K562 (cell line): ENCODE data around the gene USP44. TPM values are rescaled to one million over a fixed set of nuclear protein-coding genes. Genes with fewer than 3 reads are reported as not detected.
A peak's percentile ranks its signal among the peaks of the same experiment; 100 is the strongest.

Experiments used
- CBX1 ChIP-seq: sonication (generic); IDR thresholded peaks from 2 replicates; pipeline ENCODE4 v1.6.1; 2016; ENCODE audit warnings: antibody characterized with exemption, low read depth, mild to moderate bottlenecking
- CCNT2 ChIP-seq: IDR thresholded peaks from 2 replicates; pipeline ENCODE4 v1.6.1; 2011; ENCODE audit warnings: borderline replicate concordance, low read depth, mild to moderate bottlenecking, moderate library complexity, mixed read lengths, low read length; ENCODE audit not compliant: insufficient read length; ENCODE audit errors: extremely low read depth
- CREB3L1 ChIP-seq: fragments of 450-650 bp; IDR thresholded peaks from 2 replicates; pipeline ENCODE4 v1.6.1; 2014; ENCODE audit warnings: low read depth, mild to moderate bottlenecking, moderate library complexity, borderline replicate concordance
- DACH1 ChIP-seq: fragments of 450-650 bp; IDR thresholded peaks from 2 replicates; pipeline ENCODE4 v1.6.1; 2018; ENCODE audit not compliant: partially characterized antibody
- E2F5 ChIP-seq: sonication (generic); formaldehyde crosslinking; IDR thresholded peaks from 2 replicates; pipeline ENCODE4 v1.8.0; 2022; ENCODE audit warnings: mild to moderate bottlenecking, missing genetic modification reagents
- FOSL1 ChIP-seq: fragments of 200-800 bp; sonication (Bioruptor generic); conservative IDR thresholded peaks from 2 replicates; pipeline ENCODE4 v1.6.1; 2016; ENCODE audit warnings: missing genetic modification characterization, missing compliant biosample characterization
- KAT2B ChIP-seq: IDR thresholded peaks from one replicate; pipeline ENCODE4 v1.6.1; 2012; ENCODE audit warnings: low read depth, mild to moderate bottlenecking, control low read depth, inconsistent platforms, low read length, moderate library complexity
- MTF1 ChIP-seq: fragments of 250-450 bp; sonication (Bioruptor Pico); IDR thresholded peaks from 2 replicates; pipeline ENCODE4 v1.9.0; 2021; ENCODE audit warnings: moderate library complexity, mild to moderate bottlenecking, inconsistent platforms, borderline replicate concordance
- NFXL1 ChIP-seq: fragments of 450-650 bp; formaldehyde crosslinking; IDR thresholded peaks from 2 replicates; pipeline ENCODE4 v1.4.0; 2021; ENCODE audit warnings: mild to moderate bottlenecking
- POLR2G ChIP-seq: fragments of 200-400 bp; formaldehyde crosslinking; IDR thresholded peaks from 2 replicates; pipeline ENCODE4 v1.6.1; 2017; ENCODE audit warnings: low read depth, mild to moderate bottlenecking, antibody characterized with exemption, low read length, moderate library complexity
- PPARD ChIP-seq: fragments of 250-450 bp; sonication (Bioruptor Pico); IDR thresholded peaks from 2 replicates; pipeline ENCODE4 v1.8.0; 2022; ENCODE audit warnings: inconsistent platforms, mild to moderate bottlenecking, moderate library complexity
- RUNX1 ChIP-seq: sonication (generic); IDR thresholded peaks from 2 replicates; pipeline ENCODE4 v1.6.1; 2016; ENCODE audit warnings: antibody characterized with exemption, low read depth
- THAP12 ChIP-seq: fragments of 250-450 bp; sonication (Bioruptor Pico); IDR thresholded peaks from 2 replicates; pipeline ENCODE4 v1.9.0; 2021; ENCODE audit warnings: mild to moderate bottlenecking, inconsistent platforms
- ZBTB17 ChIP-seq: fragments of 450-650 bp; formaldehyde crosslinking; IDR thresholded peaks from 2 replicates; pipeline ENCODE4 v1.4.0; 2020; ENCODE audit warnings: mild to moderate bottlenecking
- ZNF212 ChIP-seq: fragments of 450-650 bp; formaldehyde crosslinking; IDR thresholded peaks from 2 replicates; pipeline ENCODE4 v1.4.0; 2020; ENCODE audit warnings: mild to moderate bottlenecking
- ZNF354B ChIP-seq: fragments of 250-450 bp; sonication (Bioruptor Pico); IDR thresholded peaks from 2 replicates; pipeline ENCODE4 v1.4.0; 2020
- ZNF511 ChIP-seq: sonication (generic); formaldehyde crosslinking; IDR thresholded peaks from 2 replicates; pipeline ENCODE4 v1.8.0; 2022; ENCODE audit warnings: mild to moderate bottlenecking, missing genetic modification reagents
- ZNF518B ChIP-seq: fragments of 250-450 bp; sonication (Bioruptor Pico); IDR thresholded peaks from 2 replicates; pipeline ENCODE4 v1.5.0; 2021; ENCODE audit warnings: mild to moderate bottlenecking, moderate library complexity
- polyA plus RNA-seq, 8 experiments: library from polyadenylated mRNA; depleted of rRNA in 4 of 8; stranded (reverse) in 5 of 8; unstranded in 3 of 8; fragments of >200 nt; fragmentation: Nextera tagmentation in 2 of 8; fragmentation: Illumina TruSeq in 1 of 8; extraction: Ambion mirVana in 2 of 8; extraction: Trizol in 1 of 8; gene quantifications; 2 replicates each; pipeline versions ENCODE4 v1.2.1 to v1.2.3, GENCODE V29; 2011 to 2014; ENCODE audit warnings: inconsistent platforms in 1 of 8, missing spikeins in 1 of 8
- total RNA-seq, 7 experiments: library from RNA; depleted of rRNA in 6 of 7; stranded (reverse); fragments of >200 nt in 6 of 7; fragmentation: Illumina TruSeq in 2 of 7; extraction: Trizol in 2 of 7; gene quantifications; 2 replicates each; pipeline versions ENCODE4 v1.2.1 to v1.2.3, GENCODE V29; 2011 to 2021; ENCODE audit warnings: low replicate concordance in 1 of 7

Gene USP44
- total and polyA plus RNA-seq, 9 of the 15 experiments (the other 6 are each of a cell fraction or from before 2014, with no cell fraction given) = 2.1 to 5.7 (median 2.8) TPM

- TF ChIP-seq DACH1 = peak; percentile 29
- no peak for TF ChIP-seq ZNF212
- peak; percentile 95 for TF ChIP-seq THAP12
- 0 out of 2 replicates have a peak, but pooled peaks have one; percentile 17 for TF ChIP-seq FOSL1 (tag)
- TF ChIP-seq ZNF354B (CRISPR knock-in tag) = 0 out of 2 replicates have a peak, but pooled peaks have one; percentile 9
- TF ChIP-seq CREB3L1 = peak; percentile 14; the same call in 1 of the 2 replicates
- TF ChIP-seq ZNF518B (CRISPR knock-in tag) = no peak
- TF ChIP-seq PPARD (CRISPR knock-in tag) = no peak
- no peak; the same call in 1 of the 2 replicates for TF ChIP-seq ZNF511 (CRISPR knock-in tag)
- TF ChIP-seq NFXL1 = no peak
- TF ChIP-seq CCNT2 = peak; percentile 72
- no peak for TF ChIP-seq KAT2B
- 0 out of 2 replicates have a peak, but pooled peaks have one; percentile 36 for TF ChIP-seq ZBTB17 (CRISPR knock-in tag)
- TF ChIP-seq CBX1 = 0 out of 2 replicates have a peak, but pooled peaks have one; percentile 23
- 0 out of 2 replicates have a peak, but pooled peaks have one; percentile 53 for TF ChIP-seq MTF1 (CRISPR knock-in tag)
- peak; percentile 99 for TF ChIP-seq POLR2G
- 0 out of 2 replicates have a peak, but pooled peaks have one; percentile 7 for TF ChIP-seq RUNX1
- TF ChIP-seq E2F5 (CRISPR knock-in tag) = peak; percentile 75; the same call in 1 of the 2 replicates
These were observed 77.2 kb downstream of the USP44 start, which contains the start of gene METAP2 (continued) for GRCh38 chr12:95473884-95474659.
